Right lobe of liver (tissue), 6 donors: Measurements from ENCODE around the gene DHRSX. TPM values are rescaled to one million over a fixed set of nuclear protein-coding genes. Genes with fewer than 3 reads are reported as not detected.

Source experiments
- ATAC-seq, 4 donors: fragments of 200-7000 bp; cut with Tn5 transposase; one replicate each; pipeline ENCODE4 v1.9.1; 2020; ENCODE audit warnings: mild to moderate bottlenecking in 4 of 4, moderate library complexity in 4 of 4
- DNase-seq, 3 donors: peaks; one replicate each; pipeline ENCODE4 v3.0.0-alpha.2; 2020
- H3K27ac ChIP-seq, 3 donors: fragments of 200-600 bp; one replicate each; pipeline ENCODE4 v1.8.0; 2022
- H3K27me3 ChIP-seq, 2 donors: fragments of 200-600 bp; one replicate each; pipeline ENCODE4 v1.8.0; 2022
- H3K36me3 ChIP-seq, 4 donors: fragments of 200-600 bp; sonication (generic) in 1 of 4; one replicate each; pipeline versions ENCODE4 v1.5.1 to v1.8.0; 2017 to 2022; ENCODE audit warnings: control low read depth in 1 of 4
- H3K4me1 ChIP-seq, 4 donors: fragments of 200-600 bp; sonication (generic) in 1 of 4; one replicate each; pipeline versions ENCODE4 v1.5.1 to v1.8.0; 2017 to 2022; ENCODE audit warnings: control low read depth in 1 of 4
- H3K4me3 ChIP-seq, 3 donors: fragments of 200-600 bp; one replicate each; pipeline ENCODE4 v1.8.0; 2022
- H3K9me3 ChIP-seq, 4 donors: fragments of 200-600 bp; sonication (generic) in 1 of 4; one replicate each; pipeline versions ENCODE4 v1.5.1 to v1.8.0; 2017 to 2022; ENCODE audit warnings: control low read depth in 1 of 4
- POLR2A ChIP-seq: fragments of 450-650 bp; IDR thresholded peaks from one replicate; pipeline ENCODE4 v1.6.1; 2017; ENCODE audit warnings: antibody characterized with exemption, mild to moderate bottlenecking
- WGBS: methylation state at CpG from one replicate; pipeline ENCODE4 v1.1.6; 2018; ENCODE audit warnings: low coverage, low lambda C conversion rate; ENCODE audit not compliant: insufficient coverage; ENCODE audit errors: missing lambda C conversion rate; 5-methylcytosine and 5-hydroxymethylcytosine counted together
- intact Hi-C, 2 donors: fragments of 100-400 bp; cut with DNase I; formaldehyde crosslinking; loops; one replicate each; pipeline versions ENCODE4 v1.11.2 to v1.14.1; 2022
- total RNA-seq, 6 experiments: library from RNA; depleted of rRNA in 2 of 6; stranded (reverse); fragments of >200 nt in 2 of 6; fragmentation: NEBNext Ultra II Directional in 3 of 6; extraction: Animal tissue kit (Norgen Biotek cat#: 25700) in 3 of 6; gene quantifications; one replicate each; pipeline versions ENCODE4 v1.1.0 to v1.2.4, GENCODE V29; 2016 to 2023
- TF ChIP-seq, protein P1 (sequence below), 4 donors: fragments of 200-600 bp in 3 of 4; fragments of 450-650 bp in 1 of 4; IDR thresholded peaks; one replicate each; pipeline versions ENCODE4 v1.5.1 to v1.8.0; 2016 to 2022; ENCODE audit warnings: antibody characterized with exemption in 4 of 4, mild to moderate bottlenecking in 2 of 4
- donor health status: DM: no; HTN: yes; CAD: no.
- donor health status: DM: no; HTN: no; CAD: no.
- donor health status: DM: no; HTN: no; CAD: no.
- donor health status: DM: no; HTN: yes; CAD: no.
- donor health status: DM: no; HTN: yes; CAD: no.

The DHRSX gene
- total RNA-seq, 6 experiments from 2014 or later: 15.6 to 34.5 (median 29.0) TPM

- no peak overlapping the region for H3K27ac ChIP-seq
- no peak overlapping the region for H3K4me3 ChIP-seq
- 86% methylated on average over 1 of the region's 2 CpGs for WGBS
- no peaks in the 10 kb centered on the region for H3K4me1 ChIP-seq
- ATAC-seq: no peak
- no peak for DNase-seq
- H3K27me3 ChIP-seq: no peaks in the 10 kb centered on the region
- no peaks in the 10 kb centered on the region for H3K36me3 ChIP-seq
- intact Hi-C loops: no loop called here
- H3K9me3 ChIP-seq: no peaks in the 10 kb centered on the region
- TF ChIP-seq, protein P1, sequence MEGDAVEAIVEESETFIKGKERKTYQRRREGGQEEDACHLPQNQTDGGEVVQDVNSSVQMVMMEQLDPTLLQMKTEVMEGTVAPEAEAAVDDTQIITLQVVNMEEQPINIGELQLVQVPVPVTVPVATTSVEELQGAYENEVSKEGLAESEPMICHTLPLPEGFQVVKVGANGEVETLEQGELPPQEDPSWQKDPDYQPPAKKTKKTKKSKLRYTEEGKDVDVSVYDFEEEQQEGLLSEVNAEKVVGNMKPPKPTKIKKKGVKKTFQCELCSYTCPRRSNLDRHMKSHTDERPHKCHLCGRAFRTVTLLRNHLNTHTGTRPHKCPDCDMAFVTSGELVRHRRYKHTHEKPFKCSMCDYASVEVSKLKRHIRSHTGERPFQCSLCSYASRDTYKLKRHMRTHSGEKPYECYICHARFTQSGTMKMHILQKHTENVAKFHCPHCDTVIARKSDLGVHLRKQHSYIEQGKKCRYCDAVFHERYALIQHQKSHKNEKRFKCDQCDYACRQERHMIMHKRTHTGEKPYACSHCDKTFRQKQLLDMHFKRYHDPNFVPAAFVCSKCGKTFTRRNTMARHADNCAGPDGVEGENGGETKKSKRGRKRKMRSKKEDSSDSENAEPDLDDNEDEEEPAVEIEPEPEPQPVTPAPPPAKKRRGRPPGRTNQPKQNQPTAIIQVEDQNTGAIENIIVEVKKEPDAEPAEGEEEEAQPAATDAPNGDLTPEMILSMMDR (IDR thresholded peaks at IDR 0.05): no peak
- no peak for TF ChIP-seq POLR2A
These were observed 272.2 kb downstream of the DHRSX start for GRCh38 chrX:2228536-2228935.

- no peak for ATAC-seq
- no peak overlapping the region for H3K27ac ChIP-seq
- H3K27me3 ChIP-seq: no peaks in the 10 kb centered on the region
- WGBS: 80% methylated on average over 2 of the region's 6 CpGs
- TF ChIP-seq, protein P1 (IDR thresholded peaks at IDR 0.05): no peak
- TF ChIP-seq POLR2A: no peak
- DNase-seq: no peak
- no peaks in the 10 kb centered on the region for H3K9me3 ChIP-seq
- no peaks in the 10 kb centered on the region for H3K4me1 ChIP-seq
- intact Hi-C loops: no loop called here
- no peak overlapping the region for H3K4me3 ChIP-seq
- H3K36me3 ChIP-seq: no peaks in the 10 kb centered on the region
These were observed 273.7 kb downstream of the DHRSX start for GRCh38 chrX:2226906-2227656.

DNA sequence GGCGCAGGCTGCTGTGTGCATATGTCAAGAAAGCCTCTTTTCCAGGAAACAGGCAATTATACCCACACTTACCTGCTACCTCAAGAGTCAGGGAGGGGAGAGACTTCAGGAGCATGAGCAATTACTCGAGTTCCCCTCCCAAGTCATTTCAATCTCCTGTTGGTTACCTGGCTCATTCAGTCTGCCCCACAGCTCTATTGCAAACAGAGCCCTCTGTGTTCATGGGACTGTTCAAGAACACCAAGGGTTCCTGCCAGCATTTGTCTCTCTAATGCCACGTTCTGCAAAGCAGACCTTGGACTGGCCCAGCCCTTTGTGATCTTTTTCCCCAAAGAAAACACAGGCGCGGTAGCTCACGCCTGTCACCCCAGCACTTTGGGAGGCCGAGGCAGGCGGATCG lies 274.6 kb downstream of the DHRSX start:
- WGBS: 78% methylated on average over 9 of the region's 9 CpGs
- no peak overlapping the region for H3K4me3 ChIP-seq
- TF ChIP-seq, protein P1 (IDR thresholded peaks at IDR 0.05): no peak
- TF ChIP-seq POLR2A: no peak
- no peaks in the 10 kb centered on the region for H3K9me3 ChIP-seq
- no peak for DNase-seq
- H3K27me3 ChIP-seq: no peaks in the 10 kb centered on the region
- H3K4me1 ChIP-seq: no peaks in the 10 kb centered on the region
- intact Hi-C loops: no loop called here
- H3K36me3 ChIP-seq: no peaks in the 10 kb centered on the region
- H3K27ac ChIP-seq: no peak overlapping the region
- ATAC-seq: no peak

GRCh38 chrX:2224597-2225235 lies 276.1 kb downstream of the DHRSX start:
- intact Hi-C loops: no loop called here
- TF ChIP-seq POLR2A: no peak
- TF ChIP-seq, protein P1 (IDR thresholded peaks at IDR 0.05): no peak
- peaks cover 0 to 6% (median 2%) of the 10 kb centered on the region in 4 donors for H3K36me3 ChIP-seq
- H3K4me3 ChIP-seq: no peak overlapping the region
- DNase-seq (no peak), ATAC-seq (no peak)
- H3K27me3 ChIP-seq: no peaks in the 10 kb centered on the region
- H3K4me1 ChIP-seq: no peaks in the 10 kb centered on the region
- 97% methylated on average over 9 of the region's 9 CpGs for WGBS
- H3K27ac ChIP-seq: no peak overlapping the region
- H3K9me3 ChIP-seq: peaks cover 0 to 3% (median 0%) of the 10 kb centered on the region in 4 donors
